Activated CD4-positive, alpha-beta T cell treated with anti-CD3 and anti-CD28 coated beads, Interleukin-2, amount 10 ng/mL, durations not matched to agents 7 days and 5 days (primary cell): ENCODE data around the gene ATP5MC3. TPM values are rescaled to one million over a fixed set of nuclear protein-coding genes. Genes with fewer than 3 reads are reported as not detected.
"Not testable (repeated sequence)": the region's sequence is repeated elsewhere in the genome, so short reads cannot be mapped to it uniquely, and the experiment has no call there.

ENCODE experiments used
- CTCF ChIA-PET: fragments of 350-600 bp; sonication (Branson Sonifier 250); formaldehyde crosslinking; loops from one replicate; lab custom pipeline; 2021; ENCODE audit warnings: antibody characterized with exemption; lab: Charles Lee
- POLR2A ChIA-PET: fragments of 350-600 bp; sonication (Branson Sonifier 250); formaldehyde crosslinking; loops from one replicate; lab custom pipeline; 2021; ENCODE audit warnings: antibody characterized with exemption; lab: Charles Lee
- DNase-seq: peaks from one replicate; pipeline ENCODE4 v3.0.0-alpha.2; 2020
- H3K27ac Mint-ChIP-seq: one replicate; pipeline ENCODE4 v1.8.0; 2021; ENCODE audit warnings: mild to moderate bottlenecking, moderate library complexity, mixed read lengths
- H3K27me3 Mint-ChIP-seq: one replicate; pipeline ENCODE4 v1.8.0; 2021; ENCODE audit warnings: mixed read lengths
- H3K36me3 Mint-ChIP-seq: one replicate; pipeline ENCODE4 v1.8.0; 2021; ENCODE audit warnings: low read depth, mixed read lengths
- H3K4me1 Mint-ChIP-seq: one replicate; pipeline ENCODE4 v1.8.0; 2021; ENCODE audit warnings: mixed read lengths
- H3K4me3 Mint-ChIP-seq: one replicate; pipeline ENCODE4 v1.8.0; 2021; ENCODE audit warnings: mild to moderate bottlenecking, moderate library complexity, mixed read lengths
- H3K9me3 Mint-ChIP-seq: one replicate; pipeline ENCODE4 v1.8.0; 2021; ENCODE audit warnings: mixed read lengths
- total RNA-seq, 2 experiments: library from RNA; stranded (reverse); gene quantifications; one replicate each; pipeline ENCODE4 v1.2.3, GENCODE V29; 2021

ATP5MC3 gene
- total RNA-seq = 100 to 1,000 TPM; 191 to 213 TPM

DNA sequence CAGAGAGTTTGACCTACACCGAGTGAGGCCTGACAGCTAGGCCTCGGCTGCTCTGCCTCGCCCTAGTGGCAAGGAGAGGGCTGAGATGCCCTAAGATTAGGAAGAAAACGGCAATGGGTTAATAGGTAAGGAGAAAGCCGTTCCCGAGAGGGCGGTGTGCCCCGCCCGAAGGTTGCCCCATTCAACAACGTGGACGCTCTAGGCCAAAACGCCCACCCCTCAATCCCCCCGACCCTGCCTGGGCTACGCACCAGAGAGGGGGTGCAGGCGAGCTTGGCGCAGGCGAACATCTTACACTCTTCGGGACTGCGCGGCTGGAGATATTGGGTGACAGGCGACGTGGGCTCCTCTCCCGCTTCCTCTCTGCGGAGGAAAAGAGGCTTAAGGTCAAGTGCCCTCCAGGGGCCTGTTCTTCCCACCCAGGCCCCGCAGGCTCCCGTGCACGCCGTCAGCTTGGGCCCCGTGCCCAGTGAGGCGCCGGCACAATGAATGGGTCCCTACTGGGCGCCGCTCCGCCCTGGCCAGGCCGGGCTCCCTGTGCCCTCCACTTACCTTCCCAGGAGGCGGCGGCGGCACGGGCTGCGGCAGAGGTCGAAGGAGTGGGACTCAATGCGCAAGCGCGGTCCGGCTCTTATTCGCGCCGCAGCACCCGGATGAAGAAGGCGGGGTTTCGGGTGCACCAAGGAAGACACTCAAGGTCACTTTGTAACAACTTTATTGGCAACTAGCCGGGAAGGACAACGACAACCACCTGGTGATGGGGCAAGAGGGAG lies at the start of gene ATP5MC3:
Gene ATP5MC3 (minus strand): TSS at position 607 of the 773 bp plus-strand sequence. CDS start 317 bp downstream, at position 290.
- ChIA-PET CTCF (no interaction called here), POLR2A (no interaction called here)
- H3K9me3 Mint-ChIP-seq = peaks cover 5% of the 10 kb centered on the region

DNA sequence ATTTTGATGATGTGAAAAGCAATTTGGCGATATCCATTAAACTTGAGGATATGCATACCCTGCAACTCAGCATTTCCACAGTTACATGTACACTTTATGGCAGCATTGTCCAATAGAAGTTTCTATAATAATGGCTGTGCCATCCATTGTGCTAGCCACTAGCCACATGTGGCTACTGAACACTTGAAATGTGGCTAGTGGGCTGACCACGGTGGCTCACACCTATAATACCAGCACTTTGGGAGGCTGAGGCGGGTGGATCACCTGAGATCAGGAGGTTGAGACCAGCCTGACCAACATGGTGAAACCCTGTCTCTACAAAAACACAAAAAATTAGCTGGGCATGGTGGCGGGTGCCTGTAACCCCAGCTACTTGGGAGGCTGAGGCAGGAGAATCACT lies 47.1 kb upstream of the ATP5MC3 start:
- peaks cover 17% of the 10 kb centered on the region for H3K27me3 Mint-ChIP-seq
- POLR2A ChIA-PET, H3K9me3 Mint-ChIP-seq, H3K4me1 Mint-ChIP-seq, DNase-seq, H3K4me3 Mint-ChIP-seq, H3K27ac Mint-ChIP-seq, H3K36me3 Mint-ChIP-seq: not testable (repeated sequence)
- CTCF ChIA-PET = interaction anchor here (0.6 kb wide), 1 partner anchor 140 kb away, joined by 3 read pairs; no protein-coding TSS in a partner anchor

More for the DNA sequence above, at the start of gene ATP5MC3:
- Mint-ChIP-seq H3K27ac (peak within 1 kb of the TSS; percentile 96), H3K4me3 (peak within 1 kb of the TSS; percentile 95), H3K4me1 (peaks cover 34% of the 10 kb centered on the region), H3K36me3 (peaks cover 37% of the 10 kb centered on the region), H3K27me3 (no peaks in the 10 kb centered on the region)
- peak; percentile 94 for DNase-seq

DNA sequence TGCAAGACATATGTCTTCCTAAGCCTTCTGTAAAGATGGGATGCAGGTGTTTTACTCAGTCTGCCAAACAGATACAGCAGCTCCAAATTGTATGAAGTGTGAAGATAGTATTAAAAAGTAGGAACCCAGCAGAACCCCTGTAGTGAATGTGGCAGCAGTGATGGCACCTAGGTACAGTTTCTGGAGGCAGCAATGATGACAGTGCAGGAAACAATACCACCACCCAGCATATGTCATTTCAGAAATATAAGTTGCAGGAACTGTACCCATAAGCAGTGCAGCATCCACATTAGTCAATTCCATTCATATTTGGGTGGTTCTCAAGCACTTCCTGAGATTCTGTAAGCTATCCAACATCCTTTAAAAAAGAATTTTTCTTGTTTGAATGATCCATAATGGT lies 46.7 kb upstream of the ATP5MC3 start:
- ChIA-PET CTCF (interaction anchor here (0.6 kb wide), 1 partner anchor 140 kb away, joined by 3 read pairs; no protein-coding TSS in a partner anchor), POLR2A (no interaction called here)
- Mint-ChIP-seq H3K27ac (no peak overlapping the region), H3K4me1 (peaks cover 9% of the 10 kb centered on the region), H3K27me3 (peaks cover 21% of the 10 kb centered on the region), H3K36me3 (no peaks in the 10 kb centered on the region), H3K9me3 (no peaks in the 10 kb centered on the region), H3K4me3 (no peak overlapping the region)
- no peak for DNase-seq

DNA sequence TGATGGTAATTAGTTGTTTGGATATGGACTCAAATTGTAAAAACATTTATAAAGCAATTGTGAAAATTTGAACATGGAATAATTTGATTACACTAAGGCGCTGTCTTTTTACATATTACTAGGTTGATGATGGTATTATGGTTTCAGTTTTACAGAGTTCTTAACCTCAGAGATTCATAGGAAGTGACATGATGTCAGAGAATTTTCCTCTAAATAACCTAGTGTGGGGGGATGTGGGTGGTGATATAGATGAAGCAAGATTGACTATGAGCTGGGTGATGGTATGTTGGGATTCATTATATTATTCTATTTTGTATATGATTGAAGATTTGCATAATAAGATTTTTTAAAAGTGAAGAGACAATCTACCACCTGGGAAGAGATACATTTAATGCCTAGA lies 45.9 kb upstream of the ATP5MC3 start:
- ChIA-PET CTCF (no interaction called here), POLR2A (interaction anchor here (0.6 kb wide), 1 partner anchor 168 kb away, joined by 3 read pairs; no protein-coding TSS in a partner anchor)
- Mint-ChIP-seq H3K9me3 (no peaks in the 10 kb centered on the region), H3K27me3 (peaks cover 27% of the 10 kb centered on the region), H3K4me3 (no peak overlapping the region), H3K4me1 (peaks cover 9% of the 10 kb centered on the region), H3K27ac (no peak overlapping the region), H3K36me3 (no peaks in the 10 kb centered on the region)
- DNase-seq = no peak

DNA sequence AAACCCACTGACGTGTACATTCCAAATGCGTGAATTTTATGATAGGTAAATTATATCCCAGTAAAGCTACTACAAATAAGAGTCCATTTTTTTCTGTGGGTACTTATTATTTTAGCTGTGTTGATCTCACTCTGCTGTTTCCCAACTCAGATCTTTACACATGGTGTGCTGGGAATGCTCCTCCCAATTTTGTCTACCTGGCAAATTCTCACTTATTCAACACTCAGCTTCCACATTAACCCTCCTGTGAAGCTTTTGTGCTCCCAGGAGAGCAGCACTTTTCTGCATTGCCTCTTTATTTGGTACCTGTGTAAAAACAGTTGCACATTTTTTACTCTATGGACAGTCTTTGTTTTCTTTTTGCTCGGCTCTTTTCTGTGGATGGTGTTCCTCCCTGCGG lies 38.6 kb upstream of the ATP5MC3 start:
- POLR2A ChIA-PET = no interaction called here
- CTCF ChIA-PET = no interaction called here
- no peak overlapping the region for H3K4me3 Mint-ChIP-seq

DNA sequence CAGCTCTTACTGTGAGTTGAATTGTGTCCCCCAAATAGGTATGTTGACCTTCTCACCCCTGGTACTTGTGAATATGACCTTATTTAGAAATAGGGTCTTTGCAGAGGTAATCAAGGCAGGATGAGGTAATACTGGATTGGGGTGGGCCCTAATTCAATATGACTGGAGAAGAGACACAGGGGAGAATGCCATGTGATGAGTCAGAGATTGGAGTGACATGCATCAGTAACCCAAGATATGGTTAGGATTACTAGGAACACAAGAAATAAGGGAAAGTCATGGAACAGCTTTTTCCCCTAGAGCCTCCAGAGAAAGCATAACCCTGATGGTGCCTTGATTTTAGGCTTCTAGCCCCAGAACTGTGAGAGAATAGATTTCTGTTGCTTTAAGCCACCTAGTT lies 37.0 kb upstream of the ATP5MC3 start:
- Mint-ChIP-seq H3K4me1 (no peaks in the 10 kb centered on the region), H3K36me3 (no peaks in the 10 kb centered on the region), H3K4me3 (no peak overlapping the region), H3K27ac (no peak overlapping the region), H3K27me3 (peaks cover 50% of the 10 kb centered on the region), H3K9me3 (no peaks in the 10 kb centered on the region)
- POLR2A ChIA-PET = no interaction called here
- DNase-seq = no peak
- CTCF ChIA-PET = no interaction called here

More for the DNA sequence above, 38.6 kb upstream of the ATP5MC3 start:
- Mint-ChIP-seq H3K9me3 (no peaks in the 10 kb centered on the region), H3K36me3 (no peaks in the 10 kb centered on the region), H3K4me1 (no peaks in the 10 kb centered on the region), H3K27me3 (peaks cover 53% of the 10 kb centered on the region), H3K27ac (no peak overlapping the region)
- DNase-seq = no peak

DNA sequence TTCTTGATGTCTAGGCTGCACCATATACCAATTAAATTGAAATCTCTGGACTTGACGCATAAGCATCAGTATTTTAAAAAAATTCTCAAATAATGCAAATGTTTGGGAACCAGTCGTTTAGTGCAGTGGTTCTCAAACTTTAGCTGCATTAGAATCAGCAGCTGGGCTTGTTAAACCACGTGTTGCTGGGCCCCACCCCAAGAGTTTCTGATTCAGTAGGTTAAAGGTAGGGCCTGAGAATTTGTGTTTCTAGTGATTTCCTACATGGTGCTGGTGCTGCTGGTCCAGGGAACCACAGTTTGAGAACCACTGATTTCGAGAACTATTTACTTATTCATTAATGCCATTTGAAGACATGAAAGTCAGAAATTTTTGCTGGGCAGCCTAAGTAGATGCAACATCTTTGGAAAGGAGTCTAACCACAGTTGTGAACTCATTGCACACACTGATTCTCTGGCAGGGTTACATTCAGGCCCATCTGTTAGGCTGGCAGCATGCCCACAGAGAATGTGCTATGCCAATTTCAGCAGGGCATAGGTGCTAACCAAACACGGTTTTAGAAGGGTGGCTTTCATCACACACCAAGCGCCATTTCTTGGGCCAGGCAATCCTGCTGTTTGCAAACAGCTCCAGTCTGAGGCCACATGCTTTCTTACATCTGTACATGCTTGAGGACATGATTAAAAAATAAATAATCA lies 26.4 kb upstream of the ATP5MC3 start:
- Mint-ChIP-seq H3K4me3 (no peak overlapping the region), H3K9me3 (no peaks in the 10 kb centered on the region), H3K36me3 (no peaks in the 10 kb centered on the region), H3K4me1 (no peaks in the 10 kb centered on the region), H3K27me3 (peaks cover 27% of the 10 kb centered on the region), H3K27ac (no peak overlapping the region)
- ChIA-PET CTCF (no interaction called here), POLR2A (no interaction called here)
- no peak for DNase-seq

DNA sequence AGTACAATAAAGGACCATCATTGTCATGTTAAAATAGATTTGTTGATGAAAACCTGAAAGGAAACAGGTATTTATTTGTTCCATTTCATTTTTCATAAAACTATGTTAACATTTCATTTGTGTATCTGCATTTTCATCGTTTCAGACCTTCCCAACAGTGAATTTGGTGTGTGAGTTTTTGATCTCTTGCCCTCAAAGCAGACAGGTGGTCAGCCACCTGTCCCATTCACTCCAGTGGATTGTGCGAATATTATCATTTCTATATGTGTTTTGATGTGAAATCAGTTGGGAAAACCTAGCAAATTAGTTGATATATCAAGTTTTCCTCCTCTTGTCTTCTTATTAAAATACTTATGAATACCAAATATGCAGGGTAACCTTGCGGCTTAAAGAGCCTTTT lies 25.4 kb upstream of the ATP5MC3 start:
- Mint-ChIP-seq H3K27ac (no peak overlapping the region), H3K36me3 (no peaks in the 10 kb centered on the region), H3K4me1 (no peaks in the 10 kb centered on the region), H3K9me3 (no peaks in the 10 kb centered on the region), H3K27me3 (peaks cover 31% of the 10 kb centered on the region), H3K4me3 (no peak overlapping the region)
- DNase-seq = no peak
- CTCF ChIA-PET = interaction anchor here (0.7 kb wide), 1 partner anchor 52 kb away, joined by 3 read pairs; no protein-coding TSS in a partner anchor
- POLR2A ChIA-PET = interaction anchor here (0.7 kb wide), 1 partner anchor 154 kb away, joined by 4 read pairs; no protein-coding TSS in a partner anchor

DNA sequence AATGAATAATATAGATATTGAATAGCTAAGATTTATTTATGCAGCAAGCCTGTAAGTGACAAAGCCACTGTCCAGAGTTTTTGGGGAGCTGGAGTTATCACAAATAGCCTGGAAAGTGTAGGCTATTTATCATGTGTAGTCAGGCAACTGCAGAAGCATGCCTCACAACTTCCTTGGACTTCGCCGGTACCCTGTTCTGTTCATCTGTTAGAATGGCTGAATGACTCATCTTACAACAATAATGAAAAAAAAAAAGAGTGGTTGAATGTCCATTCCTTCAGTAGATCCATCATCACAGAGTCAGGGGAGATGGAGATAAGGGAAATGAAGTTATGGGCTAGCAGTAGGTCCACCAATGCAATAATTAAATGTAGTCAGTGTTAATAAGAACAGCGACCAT lies 24.0 kb upstream of the ATP5MC3 start:
- ChIA-PET POLR2A (no interaction called here), CTCF (interaction anchor here (1.3 kb wide), 1 partner anchor 46 kb away, joined by 3 read pairs; no protein-coding TSS in a partner anchor)
- Mint-ChIP-seq H3K27ac (no peak overlapping the region), H3K4me3 (no peak overlapping the region), H3K27me3 (peaks cover 24% of the 10 kb centered on the region), H3K9me3 (no peaks in the 10 kb centered on the region), H3K4me1 (no peaks in the 10 kb centered on the region), H3K36me3 (no peaks in the 10 kb centered on the region)
- DNase-seq = no peak

DNA sequence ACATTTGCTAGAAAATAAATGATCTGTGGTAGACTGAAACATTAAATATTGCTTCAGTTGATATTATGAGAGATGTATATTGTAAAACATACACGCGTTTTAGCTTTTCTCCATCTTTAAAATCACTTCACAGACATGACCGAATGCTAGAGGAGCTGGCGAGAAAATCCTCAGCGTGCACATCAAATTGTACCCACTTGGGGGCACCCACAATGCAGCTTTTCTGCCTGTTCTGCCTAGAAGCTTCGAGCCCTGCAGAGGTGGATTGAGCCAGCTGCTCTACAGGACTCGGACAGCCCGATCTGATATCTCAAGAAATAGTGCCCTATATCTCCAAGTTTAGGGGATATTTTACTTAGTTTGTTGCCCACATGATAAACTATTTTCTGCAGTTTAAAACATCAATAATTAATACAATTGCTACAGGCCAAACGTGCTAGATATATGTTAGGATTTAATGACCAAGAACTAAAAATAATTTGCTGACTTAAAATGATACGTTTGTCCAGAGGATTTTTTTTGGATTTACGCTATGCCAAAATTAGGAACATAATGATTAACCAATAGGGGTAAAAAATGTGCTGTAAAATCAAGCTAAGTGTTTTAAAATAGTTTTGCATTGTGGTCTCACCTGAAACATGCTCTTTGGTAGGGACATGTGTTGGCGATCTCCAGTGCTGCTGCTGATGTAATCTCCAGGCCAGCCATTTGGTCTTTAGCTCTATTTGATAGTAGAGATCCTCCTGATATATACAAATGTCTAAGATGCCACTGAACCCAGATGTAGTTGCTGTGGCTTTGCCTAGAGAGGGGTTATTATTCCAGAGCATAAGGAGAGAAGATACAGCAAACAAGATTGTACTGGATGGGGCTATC lies 22.3 kb upstream of the ATP5MC3 start:
- H3K4me3 Mint-ChIP-seq = no peak overlapping the region
- CTCF ChIA-PET = interaction anchor here (0.7 to 1.5 kb wide), 4 partner anchors 10 to 474 kb away, joined by 3 to 4 read pairs (median 3); no protein-coding TSS in a partner anchor
- peaks cover 28% of the 10 kb centered on the region for H3K27me3 Mint-ChIP-seq
- no peak overlapping the region for H3K27ac Mint-ChIP-seq
- POLR2A ChIA-PET = no interaction called here
- H3K36me3 Mint-ChIP-seq = no peaks in the 10 kb centered on the region
- H3K9me3 Mint-ChIP-seq = no peaks in the 10 kb centered on the region
- H3K4me1 Mint-ChIP-seq = no peaks in the 10 kb centered on the region
- peak; percentile 54 for DNase-seq

DNA sequence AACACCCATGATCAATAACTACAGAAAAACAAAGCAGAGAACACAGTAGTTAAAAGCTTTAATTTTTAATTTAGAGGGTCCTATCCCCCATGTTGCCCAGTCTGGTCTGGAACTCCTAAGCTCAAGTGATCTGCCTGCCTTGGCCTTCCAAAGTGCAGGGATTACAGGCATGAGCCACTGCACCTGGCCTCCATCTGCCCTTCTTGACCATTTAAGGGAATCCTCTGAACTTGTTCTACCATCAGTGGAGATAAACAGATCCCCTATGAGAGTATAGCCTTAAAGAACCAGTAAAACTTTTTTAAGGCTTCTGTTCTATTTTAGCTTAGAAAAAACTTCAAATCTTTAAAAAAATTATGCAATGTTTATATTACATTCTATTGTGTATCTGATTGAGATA lies 13.5 kb upstream of the ATP5MC3 start:
- ChIA-PET CTCF (interaction anchor here (1.6 kb wide), 1 partner anchor 9 kb away, joined by 4 read pairs; no protein-coding TSS in a partner anchor), POLR2A (no interaction called here)
- no peaks in the 10 kb centered on the region for H3K36me3 Mint-ChIP-seq
- H3K4me3 Mint-ChIP-seq = no peak overlapping the region
- DNase-seq = no peak
- peaks cover 41% of the 10 kb centered on the region for H3K27me3 Mint-ChIP-seq
- peaks cover 3% of the 10 kb centered on the region for H3K4me1 Mint-ChIP-seq
- H3K9me3 Mint-ChIP-seq = no peaks in the 10 kb centered on the region
- H3K27ac Mint-ChIP-seq = no peak overlapping the region

DNA sequence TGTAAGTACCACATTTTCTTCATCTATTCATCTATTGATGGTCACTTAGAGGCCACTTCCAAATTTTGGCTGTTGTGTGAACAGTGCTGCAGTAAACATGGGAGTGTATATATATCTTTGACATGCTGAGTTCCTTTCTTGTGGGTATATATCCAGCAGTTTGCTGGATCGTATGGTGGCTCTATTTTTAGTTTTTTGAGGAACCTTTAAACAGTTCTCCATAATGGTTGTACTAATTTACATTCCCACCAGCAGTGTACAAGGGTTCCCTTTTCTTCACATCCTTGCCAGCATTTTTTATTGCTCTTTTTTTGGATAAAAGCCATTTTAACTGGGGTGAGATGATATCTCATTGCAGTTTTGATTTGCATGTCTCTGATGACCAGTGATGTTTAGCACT lies 7.3 kb upstream of the ATP5MC3 start:
- no peak overlapping the region for H3K27ac Mint-ChIP-seq
- H3K4me1 Mint-ChIP-seq = peaks cover 3% of the 10 kb centered on the region
- peaks cover 26% of the 10 kb centered on the region for H3K27me3 Mint-ChIP-seq
- H3K9me3 Mint-ChIP-seq = no peaks in the 10 kb centered on the region
- no peak overlapping the region for H3K4me3 Mint-ChIP-seq
- DNase-seq = no peak
- CTCF ChIA-PET = no interaction called here
- H3K36me3 Mint-ChIP-seq = no peaks in the 10 kb centered on the region
- POLR2A ChIA-PET = no interaction called here
